ENCODE results near the gene FLNB.

FLNB gene

GRCh38 chr3:58109752-58110151 lies 101.5 kb downstream of the FLNB start:
- DNase-seq (ENCODE audit: low spot score) = no peak

- DNase-seq (ENCODE audit: low spot score) = peak; percentile 22
Observed at GRCh38 chr3:58111513-58112184, 103.4 kb downstream of the FLNB start.

- no peak for DNase-seq (ENCODE audit: low spot score)
Observed at GRCh38 chr3:58112185-58112535, 103.9 kb downstream of the FLNB start.

GRCh38 chr3:58115175-58115574 lies 107.0 kb downstream of the FLNB start:
- no peak for DNase-seq (ENCODE audit: low spot score)

GRCh38 chr3:58116161-58116955 lies 108.1 kb downstream of the FLNB start:
- DNase-seq (ENCODE audit: low spot score) = no peak

GRCh38 chr3:58116985-58117384 lies 108.8 kb downstream of the FLNB start:
- no peak for DNase-seq (ENCODE audit: low spot score)

- no peak for DNase-seq (ENCODE audit: low spot score)
Observed at GRCh38 chr3:58117561-58118181, 109.4 kb downstream of the FLNB start.

GRCh38 chr3:58119186-58119585 lies 111.0 kb downstream of the FLNB start:
- DNase-seq (ENCODE audit: low spot score) = no peak

- no peak for DNase-seq (ENCODE audit: low spot score)
Observed at GRCh38 chr3:58120075-58120812, 112.0 kb downstream of the FLNB start.

- no peak for DNase-seq (ENCODE audit: low spot score)
Observed at GRCh38 chr3:58121183-58121582, 113.0 kb downstream of the FLNB start.

- DNase-seq (ENCODE audit: low spot score) = no peak
Observed at GRCh38 chr3:58122936-58123700, 114.9 kb downstream of the FLNB start.

- no peak for DNase-seq (ENCODE audit: low spot score)
Observed at GRCh38 chr3:58124387-58124786, 116.2 kb downstream of the FLNB start.

GRCh38 chr3:58129041-58129770 lies 121.0 kb downstream of the FLNB start:
- no peak for DNase-seq (ENCODE audit: low spot score)

- no peak for DNase-seq (ENCODE audit: low spot score)
Observed at GRCh38 chr3:58130591-58130990, 122.4 kb downstream of the FLNB start.

GRCh38 chr3:58131101-58131825 lies 123.0 kb downstream of the FLNB start:
- no peak for DNase-seq (ENCODE audit: low spot score)

GRCh38 chr3:58132850-58133249 lies 124.6 kb downstream of the FLNB start:
- DNase-seq (ENCODE audit: low spot score) = no peak

GRCh38 chr3:58134468-58134867 lies 126.2 kb downstream of the FLNB start:
- DNase-seq (ENCODE audit: low spot score) = no peak

- no peak for DNase-seq (ENCODE audit: low spot score)
Observed at GRCh38 chr3:58135712-58136543, 127.7 kb downstream of the FLNB start.

- no peak for DNase-seq (ENCODE audit: low spot score)
Observed at GRCh38 chr3:58137306-58137705, 129.1 kb downstream of the FLNB start.

Data from LoVo (cell line).